Activated naive CD4-positive, alpha-beta T cell treated with anti-CD3 and anti-CD28 coated beads, Interleukin-2, amount 50 U/mL, for 24 hours (primary cell): ENCODE measurements around the gene TRMT1.
"Not testable (repeated sequence)": the region's sequence is repeated elsewhere in the genome, so short reads cannot be mapped to it uniquely, and the experiment has no call there.

ENCODE experiments used
- H3K27ac Mint-ChIP-seq: one replicate; pipeline ENCODE4 v1.8.0; 2021; ENCODE audit warnings: mild to moderate bottlenecking, mixed read lengths
- H3K27me3 Mint-ChIP-seq: one replicate; pipeline ENCODE4 v1.8.0; 2021; ENCODE audit warnings: mixed read lengths
- H3K36me3 Mint-ChIP-seq: one replicate; pipeline ENCODE4 v1.8.0; 2021; ENCODE audit warnings: mixed read lengths
- H3K4me1 Mint-ChIP-seq: one replicate; pipeline ENCODE4 v1.8.0; 2021; ENCODE audit warnings: mixed read lengths
- H3K4me3 Mint-ChIP-seq: one replicate; pipeline ENCODE4 v1.8.0; 2021; ENCODE audit warnings: mild to moderate bottlenecking, mixed read lengths
- H3K9me3 Mint-ChIP-seq: one replicate; pipeline ENCODE4 v1.8.0; 2021; ENCODE audit warnings: mixed read lengths

The TRMT1 gene

DNA sequence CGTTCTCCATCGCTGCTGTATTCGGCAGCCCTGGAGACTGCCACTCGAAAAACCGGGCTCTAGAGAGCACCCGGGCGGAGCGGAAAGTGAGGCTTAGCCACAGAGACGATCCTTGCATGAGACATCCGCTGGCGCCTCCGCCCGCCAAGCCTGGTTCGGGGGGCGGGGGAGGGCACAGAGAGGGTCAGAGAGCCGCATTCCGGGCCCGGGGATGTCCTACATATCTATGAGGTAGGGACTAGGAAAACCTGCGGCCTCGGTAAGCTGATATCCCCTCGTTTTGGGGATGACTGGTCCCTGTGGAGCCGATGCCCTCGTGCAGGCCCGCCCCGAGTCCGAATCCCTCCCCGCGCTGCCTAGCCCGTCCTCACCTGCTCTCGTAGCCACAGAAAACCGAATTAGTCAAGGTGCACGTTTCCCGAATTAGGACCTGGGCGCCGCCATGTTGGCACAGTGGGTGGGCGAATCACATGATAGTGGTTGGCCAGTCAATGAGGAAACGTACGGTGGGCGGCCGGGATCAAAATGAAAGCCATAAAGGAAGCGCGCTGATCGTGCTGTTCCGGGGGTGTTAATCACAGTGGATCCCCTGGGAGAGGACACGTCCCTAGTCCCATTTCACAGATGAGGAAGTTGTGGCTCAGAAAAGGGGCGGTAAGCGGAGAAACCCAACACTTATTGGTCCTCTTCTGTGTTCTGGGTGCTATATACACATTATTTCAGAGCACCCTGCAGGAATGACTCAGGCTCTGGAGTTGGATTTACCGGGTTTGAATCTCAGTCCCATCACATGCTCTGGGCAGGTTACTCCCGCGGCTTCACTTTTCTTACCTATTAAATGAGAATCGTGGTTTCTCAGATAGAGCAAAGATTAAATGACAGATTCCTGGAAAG lies at the start of gene TRMT1:
Gene TRMT1, minus strand, starts transcription at position 459 of the 894 bp plus-strand sequence. Its CDS starts 341 bp downstream, at position 118.
- peaks cover 40% of the 10 kb centered on the region for H3K4me1 Mint-ChIP-seq
- H3K27me3 Mint-ChIP-seq = no peaks in the 10 kb centered on the region
- no peaks in the 10 kb centered on the region for H3K9me3 Mint-ChIP-seq
- H3K36me3 Mint-ChIP-seq = peaks cover 9% of the 10 kb centered on the region
- peak within 1 kb of the TSS; percentile 98 for H3K27ac Mint-ChIP-seq
- peak within 1 kb of the TSS; percentile 90 for H3K4me3 Mint-ChIP-seq

DNA sequence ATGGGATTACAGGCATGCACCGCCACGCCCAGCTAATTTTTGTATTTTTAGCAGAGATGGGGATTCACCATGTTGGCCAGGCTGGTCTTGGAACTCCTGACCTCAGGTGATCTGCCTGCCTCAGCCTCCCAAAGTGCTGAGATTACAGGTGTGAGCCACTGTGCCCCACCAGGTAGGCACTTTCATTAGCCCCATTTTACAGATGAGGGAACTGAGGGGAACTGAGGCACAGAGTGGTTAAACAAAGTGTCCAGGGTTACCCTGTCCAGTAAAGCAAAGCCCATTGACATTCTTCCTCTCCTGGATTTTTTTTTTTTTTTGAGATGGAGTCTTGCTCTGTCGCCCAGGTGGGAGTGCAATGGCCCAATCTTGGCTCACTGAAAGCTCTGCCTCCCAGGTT lies 49.6 kb upstream of the TRMT1 start:
- not testable (repeated sequence) for H3K27me3 Mint-ChIP-seq
- H3K4me1 Mint-ChIP-seq = peaks cover 72% of the 10 kb centered on the region

DNA sequence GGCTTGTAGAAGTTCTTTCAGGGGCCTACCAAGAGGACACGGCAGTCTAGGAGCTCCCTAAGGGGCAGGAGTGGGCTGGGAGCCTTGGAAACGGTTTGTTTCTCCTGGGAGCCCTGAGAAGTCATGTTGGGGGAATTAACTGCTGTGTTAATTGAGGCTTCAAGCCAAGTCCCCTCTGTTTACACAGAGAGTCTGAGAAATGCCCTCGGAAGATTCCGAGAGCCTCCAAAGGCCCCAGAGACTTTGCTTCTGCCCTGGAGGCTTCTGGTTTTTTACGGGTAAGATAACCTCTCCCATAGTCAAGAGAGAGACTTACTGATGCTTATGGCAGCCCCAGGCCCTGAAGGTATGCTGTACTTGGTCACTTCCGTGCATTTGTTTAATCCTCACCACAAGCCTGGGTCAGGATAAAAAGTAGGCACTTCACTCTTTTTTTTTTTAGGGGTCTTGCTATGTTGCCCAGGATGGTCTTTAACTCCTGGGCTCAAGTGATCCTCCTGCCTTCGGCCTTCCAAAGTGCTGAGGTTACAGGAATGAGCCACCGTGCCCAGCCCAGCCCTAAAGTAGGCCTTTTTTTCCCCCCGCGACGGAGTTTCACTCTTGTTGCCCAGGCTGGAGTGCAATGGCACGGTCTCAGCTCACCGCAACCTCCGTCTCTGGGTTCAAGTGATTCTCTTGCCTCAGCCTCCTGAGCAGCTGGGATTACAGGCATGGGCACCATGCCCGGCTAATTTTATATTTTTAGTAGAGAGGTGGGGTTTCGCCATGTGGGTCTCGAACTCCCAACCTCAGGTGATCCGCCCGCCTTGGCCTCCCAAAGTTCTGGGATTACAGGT lies 48.8 kb upstream of the TRMT1 start:
- H3K27ac Mint-ChIP-seq = peak overlapping the region; percentile 12
- H3K4me3 Mint-ChIP-seq = no peak overlapping the region
- no peaks in the 10 kb centered on the region for H3K27me3 Mint-ChIP-seq
- no peaks in the 10 kb centered on the region for H3K36me3 Mint-ChIP-seq
- H3K4me1 Mint-ChIP-seq = peaks cover 73% of the 10 kb centered on the region
- H3K9me3 Mint-ChIP-seq = no peaks in the 10 kb centered on the region

More for the DNA sequence above, 49.6 kb upstream of the TRMT1 start:
- not testable (repeated sequence) for H3K9me3 Mint-ChIP-seq, H3K4me3 Mint-ChIP-seq, H3K36me3 Mint-ChIP-seq
- peak overlapping the region; percentile 12 for H3K27ac Mint-ChIP-seq

DNA sequence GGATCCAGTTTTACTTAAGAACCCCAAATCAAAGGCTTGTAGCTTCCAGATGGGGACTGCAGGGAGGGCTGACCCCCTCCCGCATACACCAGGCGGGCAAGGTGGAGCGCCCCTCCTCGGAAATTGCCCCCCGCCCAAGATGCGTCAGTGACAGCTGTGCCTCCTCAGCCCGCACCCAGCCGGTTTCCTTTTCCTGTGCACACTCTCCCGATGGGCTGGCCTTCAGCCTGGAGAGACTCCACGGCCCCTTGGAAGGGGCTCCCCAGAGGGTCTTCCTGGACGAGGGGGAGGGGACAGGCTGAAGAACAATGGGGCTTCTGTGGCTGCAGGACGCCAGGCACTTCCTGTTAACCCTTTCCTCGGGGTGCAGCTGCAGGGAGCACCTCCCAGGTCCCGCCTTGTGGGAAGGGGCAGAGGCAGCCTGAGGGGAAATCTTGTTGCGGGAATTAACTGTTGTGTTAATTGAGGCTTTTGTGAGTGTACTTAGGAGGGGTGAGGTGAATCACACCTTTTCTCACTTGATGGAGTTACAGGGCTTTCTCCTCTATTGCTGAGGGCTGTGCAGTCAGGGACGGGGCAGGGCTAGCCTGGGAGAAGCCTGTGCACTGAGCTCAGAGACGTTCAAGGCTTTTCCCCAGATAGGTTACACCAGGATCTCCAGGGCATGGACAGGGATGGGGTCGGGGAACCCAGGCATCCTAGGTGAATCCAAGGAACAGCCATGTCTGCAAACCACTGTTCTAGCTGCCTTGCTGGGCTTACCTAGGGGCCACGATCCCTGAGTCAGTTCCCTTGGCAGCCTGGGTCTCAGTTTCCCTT lies 48.0 kb upstream of the TRMT1 start:
- Mint-ChIP-seq H3K9me3 (no peaks in the 10 kb centered on the region), H3K4me3 (peak overlapping the region; percentile 73), H3K27ac (peak overlapping the region; percentile 81), H3K36me3 (no peaks in the 10 kb centered on the region), H3K27me3 (no peaks in the 10 kb centered on the region), H3K4me1 (peaks cover 70% of the 10 kb centered on the region)

DNA sequence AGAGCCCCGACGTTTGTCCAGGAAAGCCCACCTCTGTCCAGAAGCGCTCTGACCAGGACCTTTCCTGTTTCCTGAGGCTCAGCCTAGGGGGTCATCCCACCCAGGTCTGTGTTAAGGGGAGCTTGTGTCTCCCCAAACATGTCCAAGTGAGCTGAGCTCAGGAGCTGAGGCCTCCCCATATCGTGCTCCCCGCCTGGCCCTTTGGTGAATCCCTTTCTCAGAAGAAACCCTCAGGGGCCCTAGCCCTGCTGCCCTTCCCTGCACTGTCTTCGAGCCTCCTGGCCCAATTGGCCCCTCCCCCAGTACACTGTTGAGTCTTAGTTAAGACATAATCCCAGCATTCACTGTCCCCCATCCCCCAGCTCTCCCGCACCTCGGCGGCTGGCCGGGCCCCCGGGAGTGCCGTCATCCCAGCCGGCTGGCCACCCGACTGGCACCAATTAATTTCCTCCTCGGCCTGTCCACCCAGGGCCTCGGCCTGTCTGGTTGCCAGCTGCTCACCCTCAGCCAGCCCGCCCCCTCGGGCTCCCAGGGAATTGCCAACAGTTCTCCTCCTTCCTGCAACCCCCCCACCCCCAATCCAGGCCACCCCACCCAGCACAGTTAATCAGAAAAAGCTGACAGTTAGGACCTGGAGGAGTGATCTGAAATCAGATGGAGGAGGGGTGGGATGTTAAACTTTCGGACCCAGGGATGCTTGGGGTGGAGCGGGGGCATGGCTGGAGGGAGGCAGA lies 47.2 kb upstream of the TRMT1 start:
- Mint-ChIP-seq H3K27me3 (no peaks in the 10 kb centered on the region), H3K4me1 (peaks cover 62% of the 10 kb centered on the region), H3K27ac (peak overlapping the region; percentile 84), H3K9me3 (no peaks in the 10 kb centered on the region), H3K4me3 (peak overlapping the region; percentile 80), H3K36me3 (no peaks in the 10 kb centered on the region)

DNA sequence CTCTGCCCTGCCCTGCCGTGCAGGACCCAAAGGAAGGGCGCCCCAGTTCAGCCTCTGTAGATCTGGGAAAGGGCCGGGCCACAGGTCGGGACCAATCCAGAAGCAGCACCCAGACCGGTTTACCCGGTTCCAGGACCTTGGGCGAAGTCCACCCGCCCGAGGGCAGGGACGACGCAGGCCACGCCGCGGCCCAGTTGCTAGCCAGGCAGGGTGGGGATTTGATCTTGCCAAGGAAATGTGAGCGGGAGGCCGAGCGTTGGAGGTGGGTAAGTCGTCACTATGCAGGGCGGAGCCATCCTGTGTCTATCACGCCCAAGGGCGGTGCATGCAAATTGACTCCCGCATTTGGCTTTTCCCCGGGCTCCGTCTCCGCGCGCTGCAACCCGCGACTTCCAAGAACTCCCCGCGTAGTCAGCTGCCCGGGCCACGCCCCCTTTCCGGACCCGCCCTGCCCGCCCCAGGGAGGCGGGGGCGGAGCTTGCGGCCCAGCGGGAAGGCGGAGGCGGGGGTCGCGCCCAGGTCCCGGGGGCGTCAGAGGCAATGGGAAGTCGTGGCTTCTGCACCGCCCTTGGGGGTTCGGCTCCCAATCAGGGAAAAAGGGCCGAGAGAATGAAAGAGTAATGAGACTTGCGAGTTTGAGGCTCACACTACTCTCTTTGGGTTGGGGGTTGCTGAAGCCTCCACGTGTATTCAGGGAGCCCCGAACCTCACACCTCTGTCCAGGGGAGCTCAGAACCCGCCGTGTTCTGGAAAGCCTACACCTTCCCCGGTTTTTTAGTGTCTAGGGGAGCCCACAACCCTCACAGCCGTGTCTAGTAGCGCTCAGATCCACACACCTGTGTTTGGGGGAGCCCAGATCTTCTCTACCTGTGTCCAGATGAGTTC lies 46.4 kb upstream of the TRMT1 start:
- Mint-ChIP-seq H3K9me3 (no peaks in the 10 kb centered on the region), H3K4me1 (peaks cover 68% of the 10 kb centered on the region), H3K27ac (peak overlapping the region; percentile 84), H3K4me3 (peak overlapping the region; percentile 80), H3K36me3 (no peaks in the 10 kb centered on the region), H3K27me3 (no peaks in the 10 kb centered on the region)

DNA sequence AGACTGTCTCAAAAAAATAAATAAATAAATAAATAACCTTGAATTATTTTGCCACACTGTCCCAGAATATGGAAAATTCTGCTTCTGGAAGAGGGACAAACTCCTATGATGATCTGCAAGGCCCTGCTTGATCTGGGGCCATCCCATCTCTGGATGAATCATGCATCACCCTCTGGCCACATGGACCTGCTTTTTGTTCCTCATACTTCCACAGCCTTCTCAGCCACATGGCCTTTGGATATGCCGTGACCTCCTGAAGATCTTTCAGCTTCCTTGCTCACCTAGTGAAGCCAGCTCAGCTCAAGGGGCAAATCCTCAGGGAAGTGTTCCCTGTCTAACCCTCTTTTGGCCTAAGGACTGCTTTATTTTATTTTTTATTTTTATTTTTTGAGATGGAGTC lies 44.0 kb upstream of the TRMT1 start:
- Mint-ChIP-seq H3K4me1 (peaks cover 71% of the 10 kb centered on the region), H3K4me3 (no peak overlapping the region), H3K27me3 (no peaks in the 10 kb centered on the region), H3K9me3 (no peaks in the 10 kb centered on the region), H3K27ac (peak overlapping the region; percentile 70), H3K36me3 (no peaks in the 10 kb centered on the region)

DNA sequence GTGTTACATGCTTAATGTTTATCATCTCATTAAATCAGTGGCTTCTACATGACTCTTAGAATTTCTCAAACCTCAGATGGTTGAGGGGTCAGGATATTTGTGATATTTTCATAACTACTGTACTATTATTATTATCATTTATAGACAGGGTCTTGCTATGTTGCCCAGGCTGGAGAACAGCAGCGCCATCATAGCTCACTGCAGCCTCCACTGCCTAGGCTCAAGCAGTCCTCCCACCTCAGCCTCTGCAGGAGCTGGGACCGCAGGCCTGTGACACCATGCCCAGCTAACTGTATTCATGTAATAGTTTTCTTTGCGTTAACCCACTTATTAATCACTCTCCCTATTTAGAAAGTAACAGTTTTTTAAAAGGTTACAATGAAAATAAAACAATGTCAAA lies 43.2 kb upstream of the TRMT1 start:
- H3K4me3 Mint-ChIP-seq = no peak overlapping the region
- peak overlapping the region; percentile 93 for H3K27ac Mint-ChIP-seq
- H3K36me3 Mint-ChIP-seq = no peaks in the 10 kb centered on the region
- peaks cover 69% of the 10 kb centered on the region for H3K4me1 Mint-ChIP-seq
- H3K9me3 Mint-ChIP-seq = no peaks in the 10 kb centered on the region
- no peaks in the 10 kb centered on the region for H3K27me3 Mint-ChIP-seq

DNA sequence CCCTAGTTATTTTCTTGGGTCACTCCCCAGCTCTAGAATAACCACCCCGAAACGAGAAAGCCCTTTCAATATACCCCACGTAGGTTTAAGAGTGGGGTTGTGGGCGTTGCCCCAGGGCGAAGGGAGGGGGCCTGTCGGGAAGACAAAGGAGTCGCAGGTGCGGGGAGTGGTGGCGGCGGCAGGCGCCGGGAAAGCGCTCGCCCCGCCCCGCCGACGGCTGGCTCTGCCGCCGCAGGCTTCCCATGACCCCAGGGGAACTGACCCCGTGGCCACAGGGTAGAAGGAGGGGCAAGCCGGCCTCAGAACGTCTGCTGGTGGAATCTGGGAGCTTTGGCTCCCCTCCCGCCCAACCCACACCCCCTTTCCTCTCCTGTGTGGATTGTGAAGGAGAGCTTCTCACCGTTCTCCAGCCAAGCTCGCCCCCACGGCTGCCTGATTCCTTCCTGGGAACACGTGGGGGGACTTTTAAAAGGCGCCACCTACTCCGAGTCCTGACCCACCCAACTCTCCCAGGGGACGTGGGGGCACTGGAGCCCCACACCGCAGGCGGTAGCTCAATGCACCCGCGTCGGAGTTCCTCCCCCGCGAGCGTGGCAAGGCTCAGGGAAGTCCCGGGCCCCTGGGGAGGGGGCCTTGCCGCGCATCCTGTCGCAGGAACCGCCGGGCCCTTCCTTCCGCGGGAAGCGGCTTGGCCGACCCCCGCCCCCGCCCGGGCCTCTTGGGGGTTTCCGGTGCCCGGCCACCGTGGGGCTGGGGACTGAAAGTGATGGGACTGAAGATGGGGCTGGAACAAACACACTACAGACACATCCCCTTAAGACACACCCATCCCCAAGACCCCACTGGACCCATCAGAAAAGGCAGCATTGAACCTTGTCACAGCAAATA lies 39.2 kb upstream of the TRMT1 start:
- Mint-ChIP-seq H3K4me3 (peak overlapping the region; percentile 98), H3K36me3 (peaks cover 8% of the 10 kb centered on the region), H3K4me1 (peaks cover 45% of the 10 kb centered on the region), H3K27ac (peak overlapping the region; percentile 98), H3K27me3 (no peaks in the 10 kb centered on the region), H3K9me3 (no peaks in the 10 kb centered on the region)

DNA sequence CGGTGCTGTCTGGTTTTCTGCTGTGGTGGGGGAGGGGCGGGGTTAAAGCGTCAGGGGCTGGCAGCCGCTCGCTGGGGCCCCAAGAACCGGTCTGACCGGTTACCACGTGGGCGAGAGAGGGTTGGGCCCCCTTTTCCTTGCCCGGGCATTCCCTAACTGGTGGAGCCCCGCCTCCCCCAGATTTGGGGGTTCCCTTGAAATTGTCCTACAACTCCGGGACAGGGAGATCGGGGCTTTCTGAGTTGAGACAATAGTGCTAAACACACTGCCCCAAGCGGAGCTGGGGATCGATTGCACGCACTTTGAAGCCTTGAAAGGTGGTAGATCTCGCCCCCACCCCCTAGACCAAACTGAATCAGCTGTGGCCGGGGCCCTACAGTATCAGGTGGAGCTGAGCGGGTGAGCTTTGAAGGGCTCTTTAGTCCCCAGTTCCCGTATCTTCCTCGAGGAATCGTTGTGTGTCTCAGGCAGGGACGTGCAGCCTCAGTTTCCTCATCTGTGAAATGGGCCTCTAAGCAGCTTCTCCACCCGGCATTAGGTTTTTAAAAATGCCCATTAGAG lies 38.5 kb upstream of the TRMT1 start:
- peak overlapping the region; percentile 98 for H3K27ac Mint-ChIP-seq
- H3K4me1 Mint-ChIP-seq = peaks cover 40% of the 10 kb centered on the region
- no peaks in the 10 kb centered on the region for H3K9me3 Mint-ChIP-seq
- H3K36me3 Mint-ChIP-seq = peaks cover 8% of the 10 kb centered on the region
- H3K4me3 Mint-ChIP-seq = peak overlapping the region; percentile 98
- H3K27me3 Mint-ChIP-seq = no peaks in the 10 kb centered on the region

DNA sequence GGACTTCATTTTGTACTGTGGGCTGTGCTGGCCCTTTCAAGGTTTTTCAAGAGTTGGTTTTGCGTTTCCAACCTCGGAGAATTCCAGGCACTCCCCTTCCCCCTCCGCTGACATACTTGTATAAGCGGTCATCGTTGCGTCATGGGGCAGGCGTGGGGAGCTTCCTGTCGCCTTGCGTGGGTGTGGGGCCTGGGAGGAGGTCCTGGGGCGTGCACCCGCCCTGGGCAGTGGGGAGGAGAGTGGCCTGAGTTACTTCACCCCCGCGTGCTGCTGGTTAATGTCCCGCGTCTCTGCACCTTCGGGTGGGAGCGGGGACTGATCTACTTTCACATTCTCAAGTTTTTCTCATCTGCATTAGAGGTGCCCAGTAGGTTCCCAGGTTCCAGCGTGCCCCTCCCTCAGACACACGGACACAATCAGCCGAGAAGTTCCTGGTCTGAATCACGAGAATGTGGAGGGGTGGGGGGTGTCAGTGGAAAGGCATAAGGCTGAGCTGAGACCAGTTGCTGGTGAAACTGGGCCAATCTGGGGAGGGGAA lies 37.8 kb upstream of the TRMT1 start:
- Mint-ChIP-seq H3K36me3 (peaks cover 8% of the 10 kb centered on the region), H3K4me3 (peak overlapping the region; percentile 98), H3K27ac (peak overlapping the region; percentile 98), H3K27me3 (no peaks in the 10 kb centered on the region), H3K4me1 (peaks cover 40% of the 10 kb centered on the region), H3K9me3 (no peaks in the 10 kb centered on the region)

DNA sequence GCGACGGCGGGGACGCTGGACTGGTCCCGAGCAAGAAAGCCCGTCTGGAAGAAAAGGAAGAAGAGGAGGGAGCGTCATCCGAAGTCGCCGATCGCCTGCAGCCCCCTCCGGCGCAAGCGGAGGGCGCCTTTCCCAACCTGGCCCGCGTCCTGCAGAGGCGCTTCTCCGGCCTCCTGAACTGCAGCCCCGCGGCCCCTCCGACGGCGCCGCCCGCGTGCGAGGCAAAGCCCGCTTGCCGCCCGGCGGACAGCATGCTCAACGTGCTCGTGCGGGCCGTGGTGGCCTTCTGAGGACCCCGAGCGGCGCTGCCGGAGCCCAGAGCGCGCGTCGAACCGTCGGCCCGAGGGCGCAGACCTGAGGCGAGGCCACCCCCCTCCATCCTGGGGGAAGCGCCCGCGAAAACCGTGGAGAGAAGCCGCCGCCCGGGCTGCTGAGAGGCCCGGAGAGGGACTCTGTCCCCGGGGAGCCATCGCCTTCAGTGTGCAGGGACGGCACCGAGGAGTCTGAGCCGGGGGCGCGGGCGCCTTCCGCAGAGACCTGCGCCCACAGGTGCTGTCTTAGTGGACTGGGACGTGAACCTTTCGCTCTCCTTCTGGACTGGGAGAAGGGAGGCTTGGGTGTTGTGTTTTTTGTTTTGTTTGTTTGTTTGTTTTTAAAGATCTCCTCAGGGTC lies 37.2 kb upstream of the TRMT1 start:
- Mint-ChIP-seq H3K4me3 (peak overlapping the region; percentile 98), H3K27ac (peak overlapping the region; percentile 100), H3K4me1 (peaks cover 46% of the 10 kb centered on the region), H3K36me3 (peaks cover 8% of the 10 kb centered on the region), H3K9me3 (no peaks in the 10 kb centered on the region), H3K27me3 (no peaks in the 10 kb centered on the region)
